ENCODE measurements around the gene SGMS2. TPM values are rescaled to one million over a fixed set of nuclear protein-coding genes. Genes with fewer than 3 reads are reported as not detected.

Gene SGMS2
- total and polyA plus RNA-seq, 12 donors: 1.0 to 52.3 (median 15.4) TPM

- no peaks in the 10 kb centered on the region for H3K36me3 ChIP-seq (replicated peaks in 1 of 2)
- H3K27ac ChIP-seq: no peak overlapping the region
- no peak for DNase-seq
- TF ChIP-seq POLR2A (IDR thresholded peaks at IDR 0.05) (no peak), CTCF (IDR thresholded peaks at IDR 0.05) (no peak)
- H3K4me3 ChIP-seq: no peak overlapping the region
- H3K9me3 ChIP-seq (replicated peaks in 1 of 3): no peaks in the 10 kb centered on the region
- no peaks in the 10 kb centered on the region for H3K4me1 ChIP-seq (replicated peaks in 1 of 2)
- intact Hi-C loops (cut with DNase I): loop anchor here (5.0 to 10.0 kb wide), 2 partner anchors 92 to 149 kb away; no protein-coding TSS in a partner anchor
- 91 to 96% (median 92%) methylated on average over 4 of the region's 4 CpGs for WGBS, 4 donors
- no peaks in the 10 kb centered on the region for H3K27me3 ChIP-seq
Observed at GRCh38 chr4:107906458-107907100, 81.8 kb downstream of the SGMS2 start.

- no peaks in the 10 kb centered on the region for H3K27me3 ChIP-seq
- intact Hi-C loops (cut with DNase I): loop anchor here (5.0 to 10.0 kb wide), 2 partner anchors 94 to 151 kb away; no protein-coding TSS in a partner anchor
- H3K9me3 ChIP-seq (replicated peaks in 1 of 3): no peaks in the 10 kb centered on the region
- WGBS, 4 donors: 86 to 92% (median 89%) methylated on average over 7 of the region's 7 CpGs
- TF ChIP-seq POLR2A (IDR thresholded peaks at IDR 0.05) (no peak), CTCF (IDR thresholded peaks at IDR 0.05) (no peak)
- DNase-seq: no peak
- H3K27ac ChIP-seq: no peak overlapping the region
- no peaks in the 10 kb centered on the region for H3K36me3 ChIP-seq (replicated peaks in 1 of 2)
- H3K4me1 ChIP-seq (replicated peaks in 1 of 2): no peaks in the 10 kb centered on the region
- no peak overlapping the region for H3K4me3 ChIP-seq
Observed at GRCh38 chr4:107908377-107908776, 83.6 kb downstream of the SGMS2 start.

GRCh38 chr4:107913283-107913899 lies 88.7 kb downstream of the SGMS2 start:
- peak; percentile 72 to 90 (median 86) for TF ChIP-seq CTCF (IDR thresholded peaks at IDR 0.05)
- no peak for TF ChIP-seq POLR2A (IDR thresholded peaks at IDR 0.05)
- no peaks in the 10 kb centered on the region for H3K4me1 ChIP-seq (replicated peaks in 1 of 2)
- H3K9me3 ChIP-seq (replicated peaks in 1 of 3): no peaks in the 10 kb centered on the region
- intact Hi-C loops (cut with DNase I): loop anchor here in 1 of 2 donors (2.0 kb wide), 1 partner anchor 157 kb away; no protein-coding TSS in a partner anchor
- H3K36me3 ChIP-seq (replicated peaks in 1 of 2): no peaks in the 10 kb centered on the region
- DNase-seq: peak in 6 of 7 donors; percentile 22 to 57 (median 50)
- 21 to 32% (median 26%) methylated on average over 2 of the region's 2 CpGs for WGBS, 4 donors
- no peak overlapping the region for H3K27ac ChIP-seq
- H3K4me3 ChIP-seq: no peak overlapping the region
- H3K27me3 ChIP-seq: no peaks in the 10 kb centered on the region

- WGBS, 4 donors: 80 to 96% (median 93%) methylated on average over 1 of the region's 1 CpG
- TF ChIP-seq POLR2A (IDR thresholded peaks at IDR 0.05) (no peak), CTCF (IDR thresholded peaks at IDR 0.05) (no peak)
- H3K36me3 ChIP-seq (replicated peaks in 1 of 2): no peaks in the 10 kb centered on the region
- no peaks in the 10 kb centered on the region for H3K27me3 ChIP-seq
- no peak overlapping the region for H3K27ac ChIP-seq
- DNase-seq: no peak
- no peak overlapping the region for H3K4me3 ChIP-seq
- peaks cover 0 to 6% (median 0%) of the 10 kb centered on the region in 3 donors for H3K9me3 ChIP-seq (replicated peaks in 1 of 3)
- intact Hi-C loops (cut with DNase I): no loop called here
- H3K4me1 ChIP-seq (replicated peaks in 1 of 2): no peaks in the 10 kb centered on the region
Observed at GRCh38 chr4:107915220-107915619, 90.5 kb downstream of the SGMS2 start.

Measured in adrenal gland (tissue), 12 donors.